ENCODE results near the gene NR6A1. TPM values are rescaled to one million over a fixed set of nuclear protein-coding genes. Genes with fewer than 3 reads are reported as not detected.
A peak's percentile ranks its signal among the peaks of the same experiment; 100 is the strongest.
"Not testable (repeated sequence)": the region's sequence is repeated elsewhere in the genome, so short reads cannot be mapped to it uniquely, and the experiment has no call there.

Gene NR6A1
- total RNA-seq, 1 experiment from 2014 or later: 32.1 TPM

DNA sequence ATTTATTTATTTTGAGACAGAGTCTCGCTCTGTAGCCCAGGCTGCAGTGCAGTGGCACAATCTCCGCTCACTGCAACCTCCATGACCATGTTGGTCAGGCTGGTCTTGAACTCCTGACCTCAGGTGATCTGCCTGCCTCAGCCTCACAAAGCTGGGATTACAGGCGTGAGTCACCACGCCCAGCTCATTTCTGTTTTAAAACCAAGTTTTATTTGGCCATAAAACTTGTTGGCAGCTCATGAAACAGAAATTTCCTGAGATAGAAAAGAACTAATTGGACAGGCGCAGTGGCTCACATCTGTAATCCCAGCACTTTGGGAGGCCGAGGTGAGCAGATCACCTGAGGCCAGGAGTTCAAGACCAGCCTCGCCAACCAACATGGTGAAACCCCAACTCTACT, 155.3 kb downstream of the NR6A1 start:
- DNase-seq (ENCODE audit: low spot score); in situ Hi-C loops (cut with HindIII; ENCODE audit: low sequenced_read_pairs): not testable (repeated sequence)

DNA sequence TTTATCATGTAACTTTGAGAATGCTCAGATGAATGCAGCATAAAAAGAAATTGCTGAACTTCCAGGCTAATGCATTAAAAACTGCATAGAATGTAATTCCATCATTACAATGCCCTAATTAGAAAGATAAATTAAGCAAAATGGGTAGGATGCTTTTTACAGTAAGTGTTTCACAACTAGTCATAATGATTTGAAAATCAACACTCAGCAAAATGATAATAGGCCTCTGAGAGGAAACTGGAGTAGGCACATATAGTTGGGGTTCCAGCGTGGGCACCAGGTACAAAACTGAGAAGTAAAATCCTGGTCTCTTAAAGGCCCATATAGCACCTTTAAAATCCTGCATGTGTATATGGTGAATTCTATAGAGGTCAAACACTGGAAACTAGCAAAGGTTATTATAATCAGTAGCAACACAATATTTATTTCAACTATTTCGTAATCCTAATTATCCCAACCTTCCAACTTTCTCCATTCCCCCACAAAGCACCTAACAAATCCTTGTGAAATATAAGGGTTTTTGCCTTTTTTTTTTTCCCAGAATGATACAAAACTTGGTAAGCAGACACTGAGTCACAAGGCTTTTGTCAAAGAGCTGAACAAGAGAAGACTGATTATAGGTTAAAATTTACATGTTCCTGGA, 155.9 kb downstream of the NR6A1 start:
- in situ Hi-C loops (cut with HindIII; ENCODE audit: low sequenced_read_pairs): no loop called here
- no peak for DNase-seq (ENCODE audit: low spot score)

DNA sequence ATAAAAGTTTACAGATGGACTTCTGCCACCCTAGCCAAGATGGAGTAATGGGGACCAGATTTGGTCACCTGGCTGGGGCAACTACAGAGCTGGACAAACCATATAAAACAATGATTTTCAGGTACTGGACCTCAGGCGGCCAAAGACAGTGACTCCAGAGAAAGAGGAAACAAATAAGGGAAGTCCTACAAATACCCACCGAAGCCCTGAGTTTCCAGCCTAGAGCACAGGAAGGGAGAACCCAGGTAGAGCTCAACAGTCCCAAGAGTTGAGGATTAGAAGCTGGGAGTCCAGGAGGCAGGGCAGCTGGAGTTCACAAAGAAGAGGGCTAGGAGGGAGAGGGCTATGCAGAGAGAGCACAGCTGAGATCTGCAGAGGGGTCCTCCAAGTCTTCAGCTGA, 157.3 kb downstream of the NR6A1 start:
- no peak for DNase-seq (ENCODE audit: low spot score)
- in situ Hi-C loops (cut with HindIII; ENCODE audit: low sequenced_read_pairs): no loop called here

GRCh38 chr9:124611106-124611505, 160.0 kb downstream of the NR6A1 start:
- DNase-seq (ENCODE audit: low spot score): no peak
- in situ Hi-C loops (cut with HindIII; ENCODE audit: low sequenced_read_pairs): no loop called here

- no peak for DNase-seq (ENCODE audit: low spot score)
- in situ Hi-C loops (cut with HindIII; ENCODE audit: low sequenced_read_pairs): no loop called here
Measured at GRCh38 chr9:124606027-124606426, 165.1 kb downstream of the NR6A1 start.

- in situ Hi-C loops (cut with HindIII; ENCODE audit: low sequenced_read_pairs): no loop called here
- DNase-seq (ENCODE audit: low spot score): no peak
Measured at GRCh38 chr9:124605258-124605657, 165.9 kb downstream of the NR6A1 start.

DNA sequence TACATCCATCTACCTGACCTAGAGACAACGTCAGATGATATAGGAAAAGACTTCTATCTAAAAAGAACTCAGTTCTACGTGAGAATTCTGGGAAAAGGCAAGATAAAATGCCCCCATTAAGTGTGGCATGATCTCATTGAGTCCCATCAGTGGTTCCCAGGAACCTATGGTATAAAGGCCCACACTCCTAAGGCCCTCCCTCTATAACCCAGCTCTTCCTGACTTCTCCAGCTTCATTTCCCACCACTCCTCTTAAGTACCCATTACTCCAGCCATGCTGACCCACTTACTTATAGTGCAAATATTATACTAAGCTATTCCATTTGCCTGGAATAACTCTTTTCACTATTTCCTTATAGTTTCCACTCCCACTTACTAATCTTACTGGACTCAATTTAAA, 168.5 kb downstream of the NR6A1 start:
- in situ Hi-C loops (cut with HindIII; ENCODE audit: low sequenced_read_pairs): no loop called here

GRCh38 chr9:124602204-124602603, 168.9 kb downstream of the NR6A1 start:
- in situ Hi-C loops (cut with HindIII; ENCODE audit: low sequenced_read_pairs): no loop called here
- no peak for DNase-seq (ENCODE audit: low spot score)

More for the DNA sequence above, 168.5 kb downstream of the NR6A1 start:
- no peak for DNase-seq (ENCODE audit: low spot score)

DNA sequence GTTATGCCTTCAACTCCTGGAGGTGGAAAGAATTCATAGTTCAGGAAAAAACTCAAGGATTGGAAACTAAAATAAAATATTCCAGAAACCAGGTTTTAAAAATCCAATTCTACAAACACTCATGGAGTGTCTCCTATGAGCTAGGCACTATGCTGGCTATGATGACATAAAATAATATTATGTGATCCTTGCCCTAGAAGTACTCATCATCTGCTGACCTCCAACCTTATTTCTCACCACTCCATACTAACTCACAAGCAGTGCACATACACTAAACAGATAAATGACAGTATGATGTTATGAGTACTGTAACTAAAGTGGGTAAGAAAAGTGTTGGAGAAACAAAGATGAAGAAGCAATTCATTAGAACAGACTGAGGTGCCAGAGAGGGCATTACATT, 170.7 kb downstream of the NR6A1 start:
- in situ Hi-C loops (cut with HindIII; ENCODE audit: low sequenced_read_pairs): no loop called here
- DNase-seq (ENCODE audit: low spot score): no peak

DNA sequence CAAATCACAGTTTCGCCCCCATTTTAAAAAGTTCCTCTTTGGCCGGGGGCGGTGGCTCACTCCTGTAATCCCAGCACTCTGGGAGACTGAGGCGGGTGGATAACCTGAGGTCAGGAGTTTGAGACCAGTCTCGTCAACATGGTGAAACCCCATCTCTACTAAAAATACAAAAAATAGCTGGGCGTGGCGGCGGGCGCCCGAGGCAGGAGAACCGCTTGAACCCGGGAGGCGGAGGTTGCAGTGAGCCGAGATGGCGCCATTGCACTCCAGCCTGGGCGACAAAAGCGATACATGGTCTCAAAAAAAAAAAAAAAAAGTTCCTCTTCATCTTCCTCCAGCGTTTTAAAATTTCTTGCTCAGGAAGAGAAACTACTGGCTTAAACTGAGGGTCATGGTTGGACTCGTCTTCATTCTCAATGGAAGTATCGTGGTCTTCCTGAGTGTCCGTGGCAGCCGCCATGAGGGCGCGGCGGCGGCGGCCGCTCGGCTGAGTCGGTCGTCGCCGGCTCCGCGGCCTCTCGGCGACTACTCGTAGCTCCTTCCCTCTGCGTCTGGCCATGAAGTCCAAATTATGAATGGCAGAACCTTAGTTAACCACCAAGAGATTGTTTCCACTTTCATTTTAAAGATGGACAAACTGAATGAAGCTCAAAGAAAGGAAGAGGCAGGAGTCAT, 171.9 kb downstream of the NR6A1 start:
- no peak for DNase-seq (ENCODE audit: low spot score)
- in situ Hi-C loops (cut with HindIII; ENCODE audit: low sequenced_read_pairs): loop anchor here (25.0 kb wide), 1 partner anchor 88 kb away; no protein-coding TSS in a partner anchor

GRCh38 chr9:124598048-124598447, 173.1 kb downstream of the NR6A1 start:
- DNase-seq (ENCODE audit: low spot score): no peak
- in situ Hi-C loops (cut with HindIII; ENCODE audit: low sequenced_read_pairs): loop anchor here (25.0 kb wide), 1 partner anchor 89 kb away; no protein-coding TSS in a partner anchor

- DNase-seq (ENCODE audit: low spot score): no peak
- in situ Hi-C loops (cut with HindIII; ENCODE audit: low sequenced_read_pairs): loop anchor here (25.0 kb wide), 1 partner anchor 91 kb away; no protein-coding TSS in a partner anchor
Measured at GRCh38 chr9:124596172-124596839, 174.8 kb downstream of the NR6A1 start.

DNA sequence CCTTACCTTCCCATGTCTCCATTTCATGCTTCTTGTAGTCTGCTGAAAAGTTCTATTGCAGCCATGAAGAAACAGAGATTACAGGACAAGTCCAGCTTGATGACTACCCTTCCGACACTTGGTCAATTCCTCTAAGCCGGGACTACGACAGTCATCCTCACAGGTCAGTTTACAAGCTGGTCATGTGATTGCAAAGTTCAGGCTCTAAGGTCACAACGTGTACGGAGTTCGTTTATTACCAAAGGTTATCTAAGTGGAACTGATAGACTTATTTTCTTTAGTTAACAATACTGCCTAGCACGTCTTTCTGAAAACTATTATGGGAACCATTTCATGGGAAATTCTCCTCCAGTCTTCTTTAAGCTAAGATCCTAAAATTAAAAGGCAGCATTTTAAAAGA, 175.4 kb downstream of the NR6A1 start:
- no peak for DNase-seq (ENCODE audit: low spot score)
- in situ Hi-C loops (cut with HindIII; ENCODE audit: low sequenced_read_pairs): loop anchor here (25.0 kb wide), 1 partner anchor 92 kb away; no protein-coding TSS in a partner anchor

DNA sequence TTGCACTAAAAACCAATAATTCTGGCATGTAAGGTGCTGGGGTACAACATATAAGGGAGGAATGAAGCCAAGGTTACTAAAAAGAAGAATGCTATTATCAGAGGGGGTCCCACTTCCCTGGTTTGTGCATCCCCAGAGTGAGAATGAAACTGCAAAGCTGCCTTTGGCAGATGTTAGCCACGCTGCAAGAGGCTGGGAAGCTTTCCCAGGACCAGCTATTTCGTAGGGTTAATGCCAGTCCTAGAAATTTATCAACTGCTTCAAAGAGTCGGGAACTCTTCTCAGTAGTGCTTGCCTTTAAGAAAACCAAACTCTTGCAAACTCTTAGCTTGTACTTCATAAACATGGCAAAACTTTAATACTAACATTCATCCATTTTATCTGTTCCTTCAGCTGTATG, 176.4 kb downstream of the NR6A1 start:
- DNase-seq (ENCODE audit: low spot score): no peak
- in situ Hi-C loops (cut with HindIII; ENCODE audit: low sequenced_read_pairs): loop anchor here (25.0 kb wide), 1 partner anchor 93 kb away; no protein-coding TSS in a partner anchor

- no peak for DNase-seq (ENCODE audit: low spot score)
Measured at GRCh38 chr9:124594225-124594624, 176.9 kb downstream of the NR6A1 start.

DNA sequence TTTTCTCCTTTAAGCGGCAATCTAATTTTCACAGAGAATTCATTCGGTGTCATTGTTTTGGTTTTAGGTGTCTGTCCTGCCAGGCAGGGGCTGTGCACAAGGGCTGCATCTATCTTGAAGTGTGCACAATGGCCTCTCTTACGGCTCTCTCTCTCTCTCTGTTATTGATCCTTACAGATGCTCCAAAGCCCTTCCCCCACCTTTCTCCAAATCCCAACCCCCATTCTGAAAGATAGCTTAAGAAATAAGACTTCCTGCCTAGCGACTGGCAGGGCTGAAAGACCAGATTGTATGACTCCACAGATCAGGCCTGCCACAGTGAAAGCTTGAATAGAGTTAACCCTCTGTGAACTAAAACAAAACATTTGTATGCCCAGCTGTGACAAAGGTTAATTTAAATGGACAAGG, 177.5 kb downstream of the NR6A1 start:
- in situ Hi-C loops (cut with HindIII; ENCODE audit: low sequenced_read_pairs): loop anchor here (25.0 kb wide), 1 partner anchor 94 kb away; no protein-coding TSS in a partner anchor
- DNase-seq (ENCODE audit: low spot score): no peak

More at GRCh38 chr9:124594225-124594624, 176.9 kb downstream of the NR6A1 start:
- in situ Hi-C loops (cut with HindIII; ENCODE audit: low sequenced_read_pairs): loop anchor here (25.0 kb wide), 1 partner anchor 93 kb away; no protein-coding TSS in a partner anchor

DNA sequence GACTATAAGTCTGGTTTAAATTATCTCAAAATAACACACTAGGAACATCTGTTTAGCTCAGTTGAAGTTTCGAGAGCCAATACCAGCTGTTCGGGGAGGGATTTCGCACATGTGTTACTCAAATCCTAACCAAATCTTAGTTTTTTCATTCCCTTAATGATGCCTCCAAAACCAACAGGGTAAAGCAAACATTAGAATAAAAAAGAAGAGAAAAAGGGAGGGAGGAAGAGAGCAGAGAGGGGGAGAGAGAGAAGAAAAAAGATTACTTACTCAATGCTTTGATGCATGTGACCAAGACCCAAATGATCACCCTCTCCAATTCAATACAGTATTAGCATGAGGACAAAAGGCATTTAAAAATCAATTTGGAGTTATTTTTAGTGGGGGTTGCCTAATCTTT, 177.9 kb downstream of the NR6A1 start:
- in situ Hi-C loops (cut with HindIII; ENCODE audit: low sequenced_read_pairs): loop anchor here (25.0 kb wide), 1 partner anchor 94 kb away; no protein-coding TSS in a partner anchor
- no peak for DNase-seq (ENCODE audit: low spot score)

DNA sequence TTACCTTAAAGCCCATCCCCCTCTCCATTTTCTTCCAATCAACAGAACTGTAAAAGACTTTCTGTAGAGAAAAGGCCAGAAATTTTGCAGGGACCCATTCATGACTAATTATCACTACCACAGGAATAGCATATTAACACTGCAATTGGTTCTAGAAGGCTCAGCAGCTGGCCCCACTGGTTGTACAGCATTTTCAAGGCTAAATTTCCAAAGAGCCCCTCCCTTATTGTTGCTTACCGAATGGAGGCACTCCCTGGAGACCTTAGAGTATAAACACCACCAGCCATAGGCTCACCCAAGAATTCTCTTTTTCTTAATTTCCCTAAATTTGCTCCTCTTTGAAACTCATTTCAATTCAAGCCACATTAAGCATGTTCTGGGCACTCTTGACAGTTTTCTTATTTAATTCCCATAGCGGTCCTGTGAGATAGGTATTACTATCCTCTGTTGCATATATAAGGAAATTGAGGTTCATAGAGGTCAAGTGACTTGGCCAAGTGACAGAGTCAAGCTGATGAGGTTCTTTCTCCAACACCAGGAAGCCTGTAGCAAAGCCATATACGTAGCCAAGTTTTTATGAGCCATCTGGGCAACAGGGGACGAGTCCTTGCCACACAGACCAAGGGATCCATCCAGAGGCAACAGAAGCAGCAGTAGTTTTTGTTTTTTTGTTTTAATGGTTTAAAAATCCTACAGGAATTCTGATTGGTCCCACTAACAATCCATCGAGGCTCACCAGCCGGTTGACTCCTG, 180.0 kb downstream of the NR6A1 start:
- in situ Hi-C loops (cut with HindIII; ENCODE audit: low sequenced_read_pairs): loop anchor here (25.0 kb wide), 1 partner anchor 96 kb away; no protein-coding TSS in a partner anchor
- peak; percentile 11 for DNase-seq (ENCODE audit: low spot score)

- in situ Hi-C loops (cut with HindIII; ENCODE audit: low sequenced_read_pairs): loop anchor here (25.0 kb wide), 1 partner anchor 103 kb away; no protein-coding TSS in a partner anchor
- DNase-seq (ENCODE audit: low spot score): no peak
Measured at GRCh38 chr9:124584631-124585030, 186.5 kb downstream of the NR6A1 start.

Data from G401 (cell line).